Measurements from ENCODE around the gene TAF6L.

Gene TAF6L

GRCh38 chr11:62770778-62771143 is 435 bp upstream of the TAF6L start:
- H3K4me3 ChIP-seq (ENCODE audit: low read depth, low read length), result peak overlapping the region; percentile 91
- TF ChIP-seq CTCF (IDR thresholded peaks at IDR 0.05; ENCODE audit: borderline replicate concordance, insufficient read depth, low read depth, low read length), result no peak

DNA sequence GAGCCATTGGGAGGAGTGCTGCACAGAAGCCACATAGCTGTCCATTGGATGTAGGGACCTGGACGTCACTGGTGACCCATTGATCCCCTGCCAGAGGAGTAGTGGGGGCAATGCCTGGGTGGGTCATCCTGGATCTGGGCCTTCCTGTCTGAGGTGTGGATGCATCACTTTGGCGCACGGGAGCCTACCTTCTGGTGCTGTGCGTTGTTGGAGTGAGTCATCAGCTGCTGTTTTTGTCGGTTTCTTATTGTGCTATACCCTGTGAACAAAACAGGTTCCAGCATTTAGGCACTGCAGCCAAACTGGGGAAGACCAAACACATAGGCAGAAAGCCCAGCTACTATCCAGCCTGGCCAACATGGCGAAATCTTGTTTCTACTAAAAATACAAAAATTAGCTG is 3.2 kb downstream of the TAF6L start:
- TF ChIP-seq CTCF (IDR thresholded peaks at IDR 0.05; ENCODE audit: borderline replicate concordance, insufficient read depth, low read depth, low read length), result no peak
- no peak overlapping the region for H3K4me3 ChIP-seq (ENCODE audit: low read depth, low read length)

GRCh38 chr11:62775646-62776045 is 4.5 kb downstream of the TAF6L start:
- no peak overlapping the region for H3K4me3 ChIP-seq (ENCODE audit: low read depth, low read length)
- no peak for TF ChIP-seq CTCF (IDR thresholded peaks at IDR 0.05; ENCODE audit: borderline replicate concordance, insufficient read depth, low read depth, low read length)

- H3K4me3 ChIP-seq (ENCODE audit: low read depth, low read length), result no peak overlapping the region
- no peak for TF ChIP-seq CTCF (IDR thresholded peaks at IDR 0.05; ENCODE audit: borderline replicate concordance, insufficient read depth, low read depth, low read length)
These were observed 6.2 kb downstream of the TAF6L start for GRCh38 chr11:62777389-62777788.

DNA sequence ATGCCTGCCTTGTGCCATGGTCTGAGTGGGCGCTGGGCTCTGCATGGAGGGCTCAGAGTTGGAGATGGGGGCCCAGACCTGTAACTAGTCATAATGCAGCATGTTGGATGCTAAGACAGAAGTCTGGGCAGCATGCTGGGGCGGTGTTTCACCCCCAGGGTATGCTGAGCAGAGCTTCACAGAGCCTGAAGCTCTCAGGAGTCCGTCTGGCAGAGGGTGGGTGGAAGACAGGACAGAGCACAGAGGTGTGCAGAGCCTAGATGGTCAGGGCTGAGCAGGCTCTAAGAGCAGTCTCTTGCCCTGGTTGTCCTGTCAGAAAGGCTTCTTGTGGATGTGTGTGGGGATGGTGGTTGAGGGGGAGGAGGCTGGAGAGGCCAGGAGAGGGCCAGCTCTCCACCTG is 7.2 kb downstream of the TAF6L start:
- TF ChIP-seq CTCF (IDR thresholded peaks at IDR 0.05; ENCODE audit: borderline replicate concordance, insufficient read depth, low read depth, low read length), result no peak
- no peak overlapping the region for H3K4me3 ChIP-seq (ENCODE audit: low read depth, low read length)

DNA sequence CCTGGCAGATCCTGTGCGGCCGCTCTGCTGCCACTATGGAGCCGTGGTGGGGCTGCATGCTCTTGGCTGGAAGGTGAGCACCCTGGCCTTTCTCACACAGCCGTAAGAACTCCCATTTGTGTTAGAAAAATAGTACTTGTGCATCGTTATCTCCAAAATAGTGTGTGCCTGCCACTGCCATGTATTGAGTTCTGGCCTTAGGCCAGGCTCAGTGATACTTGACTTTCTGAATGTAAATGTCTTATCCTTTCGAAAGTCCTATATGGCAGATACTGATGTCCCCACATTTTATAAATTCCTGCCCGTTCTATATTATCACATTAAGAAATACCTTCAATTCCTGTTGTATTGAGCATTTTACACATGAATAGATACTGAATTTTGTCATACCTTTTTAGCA is 11.6 kb downstream of the TAF6L start:
- TF ChIP-seq CTCF (IDR thresholded peaks at IDR 0.05; ENCODE audit: borderline replicate concordance, insufficient read depth, low read depth, low read length), result no peak
- no peak overlapping the region for H3K4me3 ChIP-seq (ENCODE audit: low read depth, low read length)

- TF ChIP-seq CTCF (IDR thresholded peaks at IDR 0.05; ENCODE audit: borderline replicate concordance, insufficient read depth, low read depth, low read length), result peak; percentile 100
- H3K4me3 ChIP-seq (ENCODE audit: low read depth, low read length), result peak overlapping the region; percentile 93
These were observed 15.3 kb downstream of the TAF6L start for GRCh38 chr11:62786318-62787004.

Data from GM12875 (cell line).